ENCODE results near the gene SRSF2.
"Not testable (repeated sequence)": the region's sequence is repeated elsewhere in the genome, so short reads cannot be mapped to it uniquely, and the experiment has no call there.

The SRSF2 gene

DNA sequence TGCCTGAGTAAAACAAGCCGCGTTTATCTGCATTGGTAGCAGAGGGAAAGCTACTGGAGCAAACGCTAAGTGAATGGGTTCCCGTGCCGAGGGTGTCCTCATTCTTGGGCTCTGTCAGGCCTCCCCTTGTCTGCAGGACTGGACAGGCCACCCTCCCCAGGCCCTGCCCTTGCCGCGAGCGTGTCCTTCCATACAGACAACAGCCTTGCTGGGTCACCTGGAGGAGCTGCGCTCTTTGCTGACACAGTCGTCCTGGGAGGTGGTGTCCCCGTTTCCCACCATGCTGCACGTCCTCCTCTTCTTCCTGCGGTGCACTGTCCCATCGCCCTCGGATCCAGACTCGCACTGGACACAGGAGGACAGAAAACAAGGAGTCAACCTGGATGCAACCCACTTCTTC, 18.6 kb downstream of the SRSF2 start:
- DNase-seq, result no peak

DNA sequence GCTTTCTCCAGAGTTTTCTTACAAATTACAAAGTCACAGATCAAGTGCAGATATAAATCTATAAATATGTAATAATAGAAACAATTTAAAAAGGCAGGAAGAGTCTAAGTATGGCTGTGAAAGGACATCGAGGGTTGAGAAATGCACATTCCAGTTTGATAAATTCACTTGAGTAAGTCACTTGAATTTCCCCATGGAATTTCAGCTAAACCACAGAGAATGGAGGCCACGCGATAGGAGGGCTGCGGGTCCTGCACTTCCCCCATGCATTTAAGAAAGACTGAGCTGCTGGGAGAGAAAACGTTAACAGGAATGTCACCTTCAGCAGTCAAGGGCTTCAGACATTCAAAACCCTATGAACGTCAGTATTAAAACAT, 20.3 kb downstream of the SRSF2 start:
- no peak for DNase-seq

- DNase-seq, result peak; percentile 53
Measured at GRCh38 chr17:76716146-76716838, 20.8 kb downstream of the SRSF2 start.

DNA sequence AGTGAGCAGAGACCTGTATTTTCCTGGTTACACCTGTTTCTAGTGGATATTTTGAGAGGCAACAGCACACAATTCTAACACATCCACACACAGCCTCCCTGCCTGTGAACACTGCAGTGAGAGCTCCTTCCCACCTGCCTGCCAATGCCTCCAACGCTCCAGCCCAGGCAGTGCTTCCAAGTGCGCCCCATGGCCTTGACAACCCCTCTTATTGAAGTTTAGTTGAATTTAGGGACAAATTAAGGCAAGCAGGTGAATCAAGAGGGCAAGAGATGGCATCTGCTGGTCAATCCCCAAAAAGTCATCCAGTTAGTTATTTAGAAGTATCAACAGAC, 21.7 kb downstream of the SRSF2 start:
- no peak for DNase-seq

DNA sequence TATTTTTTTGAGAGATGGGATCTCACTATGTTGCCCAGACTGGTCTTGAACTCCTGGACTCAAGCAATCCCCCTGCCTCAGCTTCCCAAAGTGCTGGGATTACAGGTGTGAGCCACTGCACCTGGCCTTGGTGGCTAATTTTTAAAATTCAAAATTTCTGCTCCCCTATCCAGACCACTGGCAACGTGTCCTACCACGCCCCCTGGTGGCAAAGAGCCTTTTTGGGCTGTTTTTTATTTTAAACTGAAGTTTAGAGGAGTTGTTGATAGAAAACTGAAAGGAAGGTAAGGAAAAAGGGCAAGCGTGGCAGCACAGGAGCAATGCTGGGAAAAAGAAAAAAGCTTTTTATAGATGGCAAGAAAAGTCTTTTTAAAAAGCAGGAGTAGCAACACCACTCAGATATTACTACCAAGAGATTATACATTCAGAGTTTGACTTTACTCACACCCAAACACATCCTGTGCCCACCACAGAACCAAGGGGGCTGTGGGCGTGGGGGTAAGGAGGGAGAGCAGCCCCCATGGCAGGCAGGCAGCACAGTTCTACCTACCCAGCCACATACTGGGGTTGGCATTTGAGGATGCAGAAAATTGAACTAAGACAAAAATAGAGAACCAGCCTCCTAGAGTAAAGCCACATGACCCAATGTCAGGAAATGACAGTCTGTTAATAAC, 22.2 kb downstream of the SRSF2 start:
- DNase-seq, result peak; percentile 77

GRCh38 chr17:76714336-76714735, 22.8 kb downstream of the SRSF2 start:
- DNase-seq, result no peak

GRCh38 chr17:76713765-76714164, 23.4 kb downstream of the SRSF2 start:
- no peak for DNase-seq

- not testable (repeated sequence) for DNase-seq
Measured at GRCh38 chr17:76712321-76712720, 24.8 kb downstream of the SRSF2 start.

- DNase-seq, result peak; percentile 75
Measured at GRCh38 chr17:76710863-76711611, 26.1 kb downstream of the SRSF2 start, which contains the start of gene MXRA7. TSS of gene MXRA7 (minus strand) at chr17:76710965. CDS start at chr17:76710946, 19 bp downstream.

- not testable (repeated sequence) for DNase-seq
Measured at GRCh38 chr17:76709951-76710862, 26.9 kb downstream of the SRSF2 start.

DNA sequence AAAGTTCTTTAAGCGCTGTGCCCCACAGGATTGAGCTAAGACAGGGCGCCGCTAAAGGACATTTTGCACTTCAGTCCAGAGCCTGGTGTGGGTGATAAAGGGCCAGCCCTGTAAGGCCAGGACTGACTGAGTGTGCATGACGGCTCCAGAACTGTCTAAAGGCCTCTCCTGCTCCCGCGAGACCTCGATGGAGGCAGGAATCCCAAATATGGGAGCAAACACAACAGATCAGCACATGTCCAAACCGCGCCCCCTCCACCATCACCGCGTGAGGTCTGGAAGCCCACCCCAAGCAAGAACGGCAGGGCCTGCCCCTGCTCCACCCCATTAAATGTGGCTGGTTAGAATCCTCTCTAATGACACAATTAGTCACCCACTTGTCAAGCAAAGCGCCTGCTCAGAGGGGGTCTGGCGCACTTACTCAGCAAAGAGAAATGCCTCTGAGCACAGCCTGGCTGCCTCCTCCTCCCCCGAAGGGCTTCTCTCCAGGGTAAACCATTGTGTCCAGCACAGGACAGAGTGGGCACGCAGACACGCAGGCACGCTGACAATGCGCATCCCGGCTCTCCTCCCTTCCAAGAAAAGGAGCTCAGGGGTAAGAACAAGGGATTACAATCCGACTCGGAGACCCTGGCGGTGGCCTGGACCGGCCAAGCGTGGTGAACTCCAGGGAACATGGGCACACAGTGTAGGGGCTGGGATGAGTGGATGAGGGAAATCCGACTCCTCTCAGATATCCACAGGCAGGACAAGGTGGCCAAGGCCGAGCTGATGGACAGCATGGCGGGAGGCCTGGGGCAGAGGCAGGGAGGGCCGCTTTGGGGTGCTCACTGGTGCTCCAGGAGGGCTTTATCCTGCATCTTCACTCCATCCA, 27.8 kb downstream of the SRSF2 start:
- no peak for DNase-seq

GRCh38 chr17:76707985-76708807, 28.9 kb downstream of the SRSF2 start:
- no peak for DNase-seq

- DNase-seq, result no peak
Measured at GRCh38 chr17:76706817-76707216, 30.3 kb downstream of the SRSF2 start.

DNA sequence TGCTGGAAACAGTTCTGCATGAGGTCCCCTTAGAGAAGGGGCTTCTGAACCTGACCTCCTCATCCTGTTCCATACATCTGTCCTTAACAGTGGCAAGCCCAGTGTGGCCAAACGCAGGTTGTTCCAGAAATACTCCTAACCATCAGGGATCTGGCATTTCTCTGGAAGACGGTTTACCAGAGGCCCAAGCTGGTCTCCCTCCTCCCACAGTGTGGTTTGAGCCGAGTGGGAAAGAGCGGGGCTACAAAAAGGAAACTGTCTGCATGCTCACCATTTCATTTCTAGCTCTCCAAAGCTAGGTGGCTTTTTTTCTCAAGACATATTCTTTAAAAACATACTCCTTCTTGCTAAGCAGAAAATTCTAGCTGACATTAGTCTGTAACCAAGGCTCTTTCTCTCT, 32.3 kb downstream of the SRSF2 start:
- no peak for DNase-seq

- no peak for DNase-seq
Measured at GRCh38 chr17:76702941-76703637, 34.0 kb downstream of the SRSF2 start.

- DNase-seq, result no peak
Measured at GRCh38 chr17:76702076-76702475, 35.1 kb downstream of the SRSF2 start.

- DNase-seq, result no peak
Measured at GRCh38 chr17:76701471-76701967, 35.6 kb downstream of the SRSF2 start.

- no peak for DNase-seq
Measured at GRCh38 chr17:76700617-76701470, 36.3 kb downstream of the SRSF2 start.

- no peak for DNase-seq
Measured at GRCh38 chr17:76700270-76700616, 36.9 kb downstream of the SRSF2 start.

All from activated T-cell treated with anti-CD3 and anti-CD28 coated beads, Interleukin-2, amount 50 U/mL, for 1 hour (primary cell).